ENCODE measurements around the gene NKD1. TPM values are rescaled to one million over a fixed set of nuclear protein-coding genes. Genes with fewer than 3 reads are reported as not detected.

The NKD1 gene
- total RNA-seq, 1 donor from 2014 or later = 63.0 TPM

- Mint-ChIP-seq H3K4me3 (no peak overlapping the region), H3K36me3 (peaks cover 18% of the 10 kb centered on the region), H3K4me1 (peaks cover 21% of the 10 kb centered on the region), H3K27me3 (ENCODE audit: low read depth) (no peaks in the 10 kb centered on the region), H3K27ac (no peak overlapping the region), H3K9me3 (no peaks in the 10 kb centered on the region)
- no peak for DNase-seq (ENCODE audit: low spot score in 2 of 2, unreplicated experiment in 2 of 2)
- TF ChIP-seq, protein P1, sequence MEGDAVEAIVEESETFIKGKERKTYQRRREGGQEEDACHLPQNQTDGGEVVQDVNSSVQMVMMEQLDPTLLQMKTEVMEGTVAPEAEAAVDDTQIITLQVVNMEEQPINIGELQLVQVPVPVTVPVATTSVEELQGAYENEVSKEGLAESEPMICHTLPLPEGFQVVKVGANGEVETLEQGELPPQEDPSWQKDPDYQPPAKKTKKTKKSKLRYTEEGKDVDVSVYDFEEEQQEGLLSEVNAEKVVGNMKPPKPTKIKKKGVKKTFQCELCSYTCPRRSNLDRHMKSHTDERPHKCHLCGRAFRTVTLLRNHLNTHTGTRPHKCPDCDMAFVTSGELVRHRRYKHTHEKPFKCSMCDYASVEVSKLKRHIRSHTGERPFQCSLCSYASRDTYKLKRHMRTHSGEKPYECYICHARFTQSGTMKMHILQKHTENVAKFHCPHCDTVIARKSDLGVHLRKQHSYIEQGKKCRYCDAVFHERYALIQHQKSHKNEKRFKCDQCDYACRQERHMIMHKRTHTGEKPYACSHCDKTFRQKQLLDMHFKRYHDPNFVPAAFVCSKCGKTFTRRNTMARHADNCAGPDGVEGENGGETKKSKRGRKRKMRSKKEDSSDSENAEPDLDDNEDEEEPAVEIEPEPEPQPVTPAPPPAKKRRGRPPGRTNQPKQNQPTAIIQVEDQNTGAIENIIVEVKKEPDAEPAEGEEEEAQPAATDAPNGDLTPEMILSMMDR (IDR thresholded peaks at IDR 0.05; ENCODE audit: unreplicated experiment) = no peak
Observed at GRCh38 chr16:50620646-50621451, 72.7 kb downstream of the NKD1 start.

GRCh38 chr16:50621452-50621792, 73.2 kb downstream of the NKD1 start:
- TF ChIP-seq, protein P1 (IDR thresholded peaks at IDR 0.05; ENCODE audit: unreplicated experiment) = no peak
- Mint-ChIP-seq H3K36me3 (peaks cover 18% of the 10 kb centered on the region), H3K27ac (no peak overlapping the region), H3K9me3 (no peaks in the 10 kb centered on the region), H3K4me3 (no peak overlapping the region), H3K27me3 (ENCODE audit: low read depth) (no peaks in the 10 kb centered on the region), H3K4me1 (peaks cover 15% of the 10 kb centered on the region)
- DNase-seq (ENCODE audit: low spot score in 2 of 2, unreplicated experiment in 2 of 2) = no peak

GRCh38 chr16:50622029-50622428, 73.8 kb downstream of the NKD1 start:
- H3K4me1 Mint-ChIP-seq = peaks cover 9% of the 10 kb centered on the region
- no peak for DNase-seq (ENCODE audit: low spot score in 2 of 2, unreplicated experiment in 2 of 2)
- H3K4me3 Mint-ChIP-seq = no peak overlapping the region
- no peaks in the 10 kb centered on the region for H3K9me3 Mint-ChIP-seq
- TF ChIP-seq, protein P1 (IDR thresholded peaks at IDR 0.05; ENCODE audit: unreplicated experiment) = no peak
- no peak overlapping the region for H3K27ac Mint-ChIP-seq
- H3K27me3 Mint-ChIP-seq (ENCODE audit: low read depth) = no peaks in the 10 kb centered on the region
- H3K36me3 Mint-ChIP-seq = peaks cover 20% of the 10 kb centered on the region

DNA sequence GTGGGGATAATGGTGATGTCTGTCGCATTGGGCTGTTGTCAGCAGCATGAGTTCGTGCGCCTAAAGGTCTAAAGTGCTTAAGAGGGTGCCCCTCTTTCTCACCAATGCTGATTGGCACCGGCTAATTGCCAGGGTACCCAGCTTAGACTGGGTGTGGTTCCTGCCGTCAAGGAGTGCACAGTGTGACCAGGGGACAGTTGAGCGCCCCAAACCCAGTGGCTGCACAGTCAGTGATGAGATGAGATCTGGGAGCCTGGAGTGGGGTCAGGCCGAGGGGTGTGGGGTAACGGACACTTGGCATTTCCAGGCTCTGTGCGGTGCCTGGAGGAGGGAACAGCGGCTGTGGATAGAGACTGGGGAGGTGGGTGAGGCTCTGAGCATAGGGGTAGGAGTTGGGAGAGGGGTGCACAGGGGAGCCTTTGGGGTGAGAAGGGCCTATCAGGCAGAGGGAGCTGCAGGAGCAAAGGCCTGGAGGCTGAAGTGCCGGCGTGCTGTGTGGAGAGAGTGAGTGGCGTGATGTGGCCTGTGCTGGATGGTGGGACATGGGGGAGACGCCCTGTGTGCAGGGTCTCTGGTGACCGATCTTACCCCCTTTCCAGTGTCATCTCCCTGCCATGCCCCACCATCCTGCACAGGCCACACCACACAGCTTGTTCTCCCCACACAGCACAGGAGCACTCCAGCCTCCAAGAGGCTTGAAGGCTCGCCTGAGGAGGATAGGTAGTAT, 74.6 kb downstream of the NKD1 start:
- peak overlapping the region; percentile 53 for H3K27ac Mint-ChIP-seq

GRCh38 chr16:50624449-50624970, 76.3 kb downstream of the NKD1 start:
- Mint-ChIP-seq H3K9me3 (no peaks in the 10 kb centered on the region), H3K27me3 (ENCODE audit: low read depth) (no peaks in the 10 kb centered on the region), H3K36me3 (peaks cover 17% of the 10 kb centered on the region), H3K4me1 (no peaks in the 10 kb centered on the region), H3K27ac (no peak overlapping the region), H3K4me3 (no peak overlapping the region)
- TF ChIP-seq, protein P1 (IDR thresholded peaks at IDR 0.05; ENCODE audit: unreplicated experiment) = no peak
- DNase-seq (ENCODE audit: low spot score in 2 of 2, unreplicated experiment in 2 of 2) = no peak

More for the DNA sequence above, 74.6 kb downstream of the NKD1 start:
- TF ChIP-seq, protein P1 (IDR thresholded peaks at IDR 0.05; ENCODE audit: unreplicated experiment) = no peak
- no peak overlapping the region for H3K4me3 Mint-ChIP-seq
- DNase-seq (ENCODE audit: low spot score in 2 of 2, unreplicated experiment in 2 of 2) = no peak
- H3K27me3 Mint-ChIP-seq (ENCODE audit: low read depth) = no peaks in the 10 kb centered on the region
- H3K4me1 Mint-ChIP-seq = peaks cover 2% of the 10 kb centered on the region
- H3K9me3 Mint-ChIP-seq = no peaks in the 10 kb centered on the region
- peaks cover 19% of the 10 kb centered on the region for H3K36me3 Mint-ChIP-seq

All from mesothelial cell of epicardium (in vitro differentiated cells).